Activated CD4-positive, alpha-beta memory T cell treated with anti-CD3 and anti-CD28 coated beads, Interleukin-2, amount 10 ng/mL, durations not matched to agents 7 days and 5 days (primary cell): ENCODE measurements around the gene CCNO. TPM values are rescaled to one million over a fixed set of nuclear protein-coding genes. Genes with fewer than 3 reads are reported as not detected.
A peak's percentile ranks its signal among the peaks of the same experiment; 100 is the strongest.

Source experiments
- CTCF ChIA-PET: fragments of 350-600 bp; sonication (Branson Sonifier 250); formaldehyde crosslinking; loops from one replicate; lab custom pipeline; 2021; ENCODE audit warnings: antibody characterized with exemption, inconsistent platforms; lab: Charles Lee
- POLR2A ChIA-PET: fragments of 350-600 bp; sonication (Branson Sonifier 250); formaldehyde crosslinking; loops from one replicate; lab custom pipeline; 2021; ENCODE audit warnings: antibody characterized with exemption; lab: Charles Lee
- DNase-seq: peaks from one replicate; pipeline ENCODE4 v3.0.0-alpha.2; 2020
- H3K27ac Mint-ChIP-seq: one replicate; pipeline ENCODE4 v1.8.0; 2021; ENCODE audit warnings: mild to moderate bottlenecking, mixed read lengths
- H3K27me3 Mint-ChIP-seq: one replicate; pipeline ENCODE4 v1.8.0; 2021; ENCODE audit warnings: mixed read lengths
- H3K36me3 Mint-ChIP-seq: one replicate; pipeline ENCODE4 v1.8.0; 2021; ENCODE audit warnings: low read depth, mixed read lengths
- H3K4me1 Mint-ChIP-seq: one replicate; pipeline ENCODE4 v1.8.0; 2021; ENCODE audit warnings: mixed read lengths
- H3K4me3 Mint-ChIP-seq: one replicate; pipeline ENCODE4 v1.8.0; 2021; ENCODE audit warnings: mild to moderate bottlenecking, mixed read lengths
- H3K9me3 Mint-ChIP-seq: one replicate; pipeline ENCODE4 v1.8.0; 2021; ENCODE audit warnings: mixed read lengths
- total RNA-seq, 2 experiments: library from RNA; stranded (reverse); gene quantifications; one replicate each; pipeline ENCODE4 v1.2.3, GENCODE V29; 2021

CCNO gene
- total RNA-seq, 2 experiments from 2014 or later, result 0.15 TPM; not detected in 1

DNA sequence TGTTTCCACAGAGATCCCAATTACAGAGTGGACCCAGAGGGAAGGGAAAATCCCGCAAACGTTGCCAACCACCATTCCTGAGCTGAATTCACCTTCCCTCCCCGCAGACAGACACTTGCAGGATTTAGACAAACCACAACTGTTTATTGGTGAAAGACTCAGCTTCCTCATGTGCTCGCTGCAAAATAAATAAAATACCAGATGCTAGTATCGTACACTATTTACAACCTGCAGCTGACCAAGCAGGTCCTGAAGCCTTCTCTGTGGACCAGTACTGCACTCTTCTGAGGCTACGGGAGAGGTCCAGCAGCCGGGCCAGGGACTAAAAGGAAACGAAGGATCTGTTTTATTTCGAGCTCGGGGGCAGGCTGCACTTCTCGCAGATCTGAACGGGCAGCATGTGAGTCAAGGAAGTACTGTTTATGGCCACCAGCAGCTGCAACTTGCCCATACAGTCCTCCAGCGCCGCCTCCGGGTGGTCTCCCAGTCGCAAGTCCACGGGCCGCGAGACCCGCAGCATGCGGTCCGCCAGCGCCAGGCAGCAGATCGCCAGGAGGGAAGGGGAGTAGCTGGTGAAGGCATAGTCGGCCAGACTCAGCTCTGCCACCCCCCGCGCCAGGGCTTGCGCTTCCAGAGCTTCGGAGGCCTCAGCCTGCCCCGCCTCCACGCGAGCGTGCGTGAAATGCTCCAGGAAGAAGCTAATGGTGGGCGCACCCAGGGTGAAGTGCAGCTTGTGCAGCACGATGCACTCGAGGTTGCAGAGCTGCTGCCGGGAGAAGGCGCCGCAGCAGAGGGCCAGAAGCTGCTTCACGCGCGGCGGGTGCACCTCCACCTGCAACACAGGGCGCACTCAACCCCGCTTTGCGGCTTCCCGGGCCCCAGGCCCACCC lies 2.1 kb downstream of the CCNO start:
- Mint-ChIP-seq H3K27me3 (peaks cover 74% of the 10 kb centered on the region), H3K4me3 (peak overlapping the region; percentile 69), H3K27ac (no peak overlapping the region), H3K9me3 (no peaks in the 10 kb centered on the region), H3K4me1 (peaks cover 39% of the 10 kb centered on the region), H3K36me3 (no peaks in the 10 kb centered on the region)
- POLR2A ChIA-PET, result interaction anchor here (0.6 to 1.5 kb wide), 4 partner anchors 62 to 562 kb away, joined by 3 to 4 read pairs (median 3); partner anchors contain the start of genes DHX29 and MTREX
- DNase-seq, result no peak
- CTCF ChIA-PET, result interaction anchor here (0.9 to 3.3 kb wide), 7 partner anchors 11 to 364 kb away, joined by 3 to 19 read pairs (median 4); partner anchors contain the start of genes DHX29 and MTREX

DNA sequence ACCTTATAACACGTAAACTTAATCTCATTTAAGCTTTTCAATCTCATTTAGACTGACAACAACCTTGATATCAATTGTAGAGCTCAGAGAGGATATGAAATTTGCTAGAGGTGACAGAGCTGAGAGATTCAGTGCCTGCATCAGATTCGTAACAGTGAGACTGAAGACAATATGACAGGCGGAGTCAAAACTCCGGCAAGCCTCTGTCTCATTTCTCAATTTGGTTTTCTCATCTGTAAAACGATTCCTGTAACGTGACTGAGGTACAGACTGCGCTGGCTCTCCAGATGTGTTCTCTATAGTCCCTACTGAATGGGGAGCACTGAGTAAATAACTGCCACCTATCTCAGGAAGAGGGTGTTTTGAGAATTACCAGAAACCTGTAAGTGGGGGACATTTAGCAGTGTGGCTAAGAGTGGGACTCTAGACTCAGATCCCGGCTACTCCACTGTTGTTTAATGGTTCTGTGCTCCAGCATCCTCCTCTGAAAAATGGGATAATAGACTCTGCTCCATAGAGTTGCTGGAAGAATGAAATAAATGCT lies 3.2 kb downstream of the CCNO start:
- POLR2A ChIA-PET, result interaction anchor here (1.0 kb wide), 1 partner anchor 9 kb away, joined by 5 read pairs; no protein-coding TSS in a partner anchor
- H3K4me3 Mint-ChIP-seq, result no peak overlapping the region
- peaks cover 80% of the 10 kb centered on the region for H3K27me3 Mint-ChIP-seq
- CTCF ChIA-PET, result interaction anchor here (0.5 to 3.3 kb wide), 4 partner anchors 13 to 1550 kb away, joined by 3 to 19 read pairs (median 3); partner anchors contain the start of genes DHX29 and MTREX
- no peaks in the 10 kb centered on the region for H3K9me3 Mint-ChIP-seq
- H3K36me3 Mint-ChIP-seq, result no peaks in the 10 kb centered on the region
- DNase-seq, result no peak
- peaks cover 44% of the 10 kb centered on the region for H3K4me1 Mint-ChIP-seq
- no peak overlapping the region for H3K27ac Mint-ChIP-seq

DNA sequence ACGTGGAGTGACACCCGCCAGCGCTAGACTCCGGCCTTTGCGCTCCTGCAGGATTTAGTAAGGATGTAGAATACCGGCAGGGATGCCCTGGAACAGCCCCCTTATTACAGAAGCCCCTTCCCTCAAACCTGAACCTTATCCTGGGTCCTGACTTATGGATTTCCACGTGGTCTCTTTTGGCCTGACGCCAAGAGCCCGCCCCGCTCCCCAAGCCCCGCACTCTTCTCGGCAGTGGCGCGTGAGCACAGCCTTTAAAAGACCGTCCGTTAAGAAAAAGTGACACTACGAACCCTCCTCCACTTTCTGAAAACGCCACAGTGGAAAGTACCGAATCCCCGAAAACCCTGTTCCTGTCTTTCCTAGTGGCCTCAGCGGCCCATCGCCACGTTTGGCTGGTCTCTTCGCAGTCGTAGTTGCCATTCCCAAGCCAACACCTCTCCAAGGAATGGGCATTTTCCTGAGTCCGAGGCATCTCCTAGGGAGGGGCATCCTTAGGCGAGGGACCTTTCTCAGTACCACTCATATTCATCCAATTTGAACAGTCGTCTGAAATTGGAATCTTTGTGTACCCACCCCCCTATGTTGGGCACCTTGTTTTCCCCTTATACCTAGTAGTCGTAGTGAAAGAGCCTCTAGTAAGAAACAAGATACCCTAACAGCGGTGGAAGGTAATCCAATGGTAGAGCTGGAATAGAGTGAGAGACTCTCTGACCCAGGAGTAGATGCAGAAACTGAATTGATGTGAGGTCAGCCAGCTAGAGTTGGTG lies 5.6 kb downstream of the CCNO start:
- ChIA-PET POLR2A (no interaction called here), CTCF (interaction anchor here (2.3 kb wide), 1 partner anchor 13 kb away, joined by 6 read pairs; no protein-coding TSS in a partner anchor)
- Mint-ChIP-seq H3K4me3 (peak overlapping the region; percentile 56), H3K9me3 (no peaks in the 10 kb centered on the region), H3K36me3 (peaks cover under 1% of the 10 kb centered on the region), H3K27me3 (peaks cover 88% of the 10 kb centered on the region), H3K27ac (peak overlapping the region; percentile 26), H3K4me1 (peaks cover 49% of the 10 kb centered on the region)
- no peak for DNase-seq

DNA sequence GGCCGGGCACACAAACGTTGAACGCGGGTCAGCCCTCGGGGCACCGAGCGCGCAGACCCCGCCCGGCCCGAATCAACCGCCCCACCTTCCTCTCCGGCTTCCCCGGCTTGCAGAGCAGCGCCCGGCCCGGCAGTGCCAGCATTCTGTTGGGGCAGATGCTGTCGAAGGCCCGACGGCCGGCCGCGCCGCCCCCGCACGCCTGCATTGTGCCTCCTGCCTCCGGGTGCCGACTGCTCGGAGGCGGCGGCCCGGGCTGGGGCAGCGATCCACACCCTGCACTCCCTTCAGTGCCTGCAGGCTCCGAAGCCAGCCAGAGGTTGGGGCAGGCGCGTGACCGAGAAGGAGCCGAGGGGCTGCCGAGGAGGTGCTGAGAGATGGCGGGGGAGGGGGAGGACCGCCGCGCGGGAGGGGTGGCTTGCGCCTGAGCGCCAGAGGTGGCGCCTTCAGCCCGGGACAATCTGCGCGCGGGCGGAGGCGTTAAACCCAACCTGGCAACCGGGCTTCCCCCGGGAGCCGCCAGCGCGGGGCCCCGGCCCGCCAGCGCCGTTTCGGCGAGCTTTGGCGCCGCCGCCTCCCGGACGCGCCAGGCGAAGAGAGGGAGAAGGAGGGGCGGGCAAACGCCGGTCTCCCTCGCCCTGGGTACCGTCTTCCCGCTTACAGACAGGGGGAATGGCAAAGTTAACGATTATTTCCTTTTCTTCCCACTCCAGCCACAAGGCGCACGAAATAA lies 6.3 kb downstream of the CCNO start, which contains the start of gene MCIDAS:
Gene MCIDAS, minus strand, starts transcription at position 382 of the 730 bp plus-strand sequence. Its CDS starts 177 bp downstream, at position 205.
- Mint-ChIP-seq H3K4me1 (peaks cover 48% of the 10 kb centered on the region), H3K27ac (peak within 1 kb of the TSS; percentile 26), H3K36me3 (peaks cover 6% of the 10 kb centered on the region), H3K4me3 (peak within 1 kb of the TSS; percentile 56), H3K27me3 (peaks cover 89% of the 10 kb centered on the region), H3K9me3 (no peaks in the 10 kb centered on the region)
- POLR2A ChIA-PET, result no interaction called here
- CTCF ChIA-PET, result interaction anchor here (1.0 to 4.1 kb wide), 5 partner anchors 7 to 472 kb away, joined by 3 to 19 read pairs (median 4); partner anchors contain the start of gene CCNO
- DNase-seq, result peak; percentile 55

DNA sequence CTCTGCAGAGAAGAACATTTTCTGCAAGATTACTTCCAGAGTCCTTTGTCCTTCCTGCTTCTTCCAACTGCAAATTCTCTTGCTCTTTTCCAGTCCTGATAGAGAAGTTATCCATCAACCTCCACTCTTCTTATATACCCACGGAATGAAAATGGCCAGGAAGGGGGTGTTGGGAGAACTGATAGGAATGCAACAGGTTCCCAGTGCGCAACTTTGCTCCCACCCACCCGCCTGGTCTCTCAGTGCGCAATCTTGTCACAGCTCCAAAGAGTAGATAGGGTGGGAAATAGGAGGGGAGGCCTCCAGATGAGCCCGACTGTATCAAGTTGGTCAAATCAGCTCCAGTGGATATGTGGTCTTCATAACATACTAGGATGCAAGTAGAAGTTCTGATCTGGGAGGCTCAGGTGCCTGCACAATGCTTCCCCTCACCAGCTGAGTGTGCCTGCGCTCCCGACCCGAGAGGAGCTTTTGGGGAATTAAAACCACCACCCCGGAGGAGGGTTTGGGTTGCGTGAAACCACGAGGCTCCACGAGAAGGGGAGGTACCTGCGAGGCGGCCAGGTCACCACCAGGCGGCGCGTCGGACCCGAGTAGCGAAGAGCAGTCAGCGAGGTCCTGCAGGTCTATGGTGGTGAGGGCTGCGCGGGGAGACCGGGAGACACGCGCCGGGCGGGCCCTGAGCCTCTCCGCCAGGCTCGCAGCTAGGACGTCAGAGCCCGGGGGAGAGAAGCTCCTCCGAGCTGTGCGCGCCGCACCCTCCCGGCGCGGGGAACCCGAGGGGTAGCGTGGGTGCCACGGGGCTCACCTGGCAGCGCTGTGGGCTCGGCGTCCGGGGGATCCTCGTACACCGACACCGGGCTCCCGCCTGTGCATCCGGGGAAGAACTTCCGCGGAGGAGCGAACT lies 7.1 kb downstream of the CCNO start:
- CTCF ChIA-PET, result interaction anchor here (1.0 to 4.1 kb wide), 7 partner anchors 8 to 1140 kb away, joined by 3 to 19 read pairs (median 4); partner anchors contain the start of gene CCNO
- H3K27ac Mint-ChIP-seq, result no peak overlapping the region
- H3K27me3 Mint-ChIP-seq, result peaks cover 87% of the 10 kb centered on the region
- H3K9me3 Mint-ChIP-seq, result no peaks in the 10 kb centered on the region
- H3K4me1 Mint-ChIP-seq, result peaks cover 40% of the 10 kb centered on the region
- DNase-seq, result peak; percentile 64
- peak overlapping the region; percentile 56 for H3K4me3 Mint-ChIP-seq
- H3K36me3 Mint-ChIP-seq, result peaks cover 6% of the 10 kb centered on the region
- POLR2A ChIA-PET, result no interaction called here

- Mint-ChIP-seq H3K27me3 (peaks cover 87% of the 10 kb centered on the region), H3K4me3 (peak overlapping the region; percentile 21), H3K4me1 (peaks cover 41% of the 10 kb centered on the region), H3K36me3 (peaks cover 8% of the 10 kb centered on the region), H3K9me3 (no peaks in the 10 kb centered on the region), H3K27ac (no peak overlapping the region)
- DNase-seq, result no peak
- POLR2A ChIA-PET, result no interaction called here
- CTCF ChIA-PET, result interaction anchor here (1.1 to 4.1 kb wide), 3 partner anchors 9 to 19 kb away, joined by 3 to 19 read pairs (median 6); partner anchors contain the start of gene CCNO
These were observed 8.1 kb downstream of the CCNO start for GRCh38 chr5:55225346-55225745.

- CTCF ChIA-PET, result interaction anchor here (0.5 to 4.1 kb wide), 2 partner anchors 10 to 84 kb away, joined by 3 to 19 read pairs; partner anchors contain the start of genes CCNO and MTREX
- Mint-ChIP-seq H3K4me1 (peaks cover 43% of the 10 kb centered on the region), H3K36me3 (peaks cover 8% of the 10 kb centered on the region), H3K9me3 (no peaks in the 10 kb centered on the region), H3K27me3 (peaks cover 88% of the 10 kb centered on the region), H3K27ac (no peak overlapping the region), H3K4me3 (no peak overlapping the region)
- POLR2A ChIA-PET, result no interaction called here
- DNase-seq, result no peak
These were observed 9.6 kb downstream of the CCNO start for GRCh38 chr5:55223812-55224240.

DNA sequence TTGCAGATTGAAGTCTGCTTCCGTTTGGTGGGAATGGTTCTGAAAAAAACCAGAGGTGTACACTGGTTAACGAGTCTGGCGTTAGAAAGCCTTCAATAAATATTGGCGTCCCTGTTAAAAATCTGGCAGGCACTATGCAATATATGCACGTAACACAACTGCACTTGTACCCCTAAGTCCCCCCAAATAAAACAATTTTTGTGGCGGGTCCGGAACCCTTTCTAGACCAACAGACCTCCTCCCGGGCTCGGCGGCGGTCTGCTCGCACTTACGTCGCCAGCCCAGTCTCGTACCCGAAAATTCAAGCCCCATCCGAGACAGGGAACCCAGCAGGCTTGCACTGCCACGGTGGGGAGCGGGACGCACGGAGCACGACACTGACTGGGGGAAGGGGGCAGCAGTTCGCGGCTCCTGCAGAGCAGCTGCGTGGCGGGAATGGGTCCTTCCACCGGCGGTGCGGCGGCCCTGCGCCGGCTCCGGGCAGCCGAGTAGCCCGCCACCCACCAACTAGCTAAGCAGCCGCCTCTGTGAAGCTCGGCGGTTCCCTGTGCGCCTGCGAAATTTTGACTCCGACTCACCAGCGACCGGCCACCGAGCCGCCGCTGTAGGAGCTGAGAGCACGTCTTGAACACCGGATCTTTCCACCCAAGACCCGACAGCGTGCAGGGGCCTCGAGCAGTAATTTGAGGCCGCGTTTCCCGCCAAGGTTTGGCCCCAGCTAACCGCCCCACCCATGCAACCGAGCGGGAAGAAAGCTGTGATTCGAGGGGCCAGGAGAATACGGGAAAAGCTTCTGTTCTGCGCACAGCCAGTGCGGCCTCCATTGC lies 10.2 kb downstream of the CCNO start:
- peaks cover 88% of the 10 kb centered on the region for H3K27me3 Mint-ChIP-seq
- H3K9me3 Mint-ChIP-seq, result no peaks in the 10 kb centered on the region
- no peak overlapping the region for H3K27ac Mint-ChIP-seq
- peak overlapping the region; percentile 17 for H3K4me3 Mint-ChIP-seq
- DNase-seq, result no peak
- peaks cover 43% of the 10 kb centered on the region for H3K4me1 Mint-ChIP-seq
- peaks cover 8% of the 10 kb centered on the region for H3K36me3 Mint-ChIP-seq
- ChIA-PET POLR2A (no interaction called here), CTCF (interaction anchor here (4.1 kb wide), 1 partner anchor 11 kb away, joined by 19 read pairs; the partner anchor contains the start of gene CCNO)

GRCh38 chr5:55222092-55222984 lies 11.1 kb downstream of the CCNO start:
- ChIA-PET CTCF (interaction anchor here (0.7 kb wide), 1 partner anchor 37 kb away, joined by 3 read pairs; no protein-coding TSS in a partner anchor), POLR2A (interaction anchor here (2.1 kb wide), 1 partner anchor 8 kb away, joined by 5 read pairs; no protein-coding TSS in a partner anchor)
- DNase-seq, result no peak
- H3K36me3 Mint-ChIP-seq, result peaks cover 8% of the 10 kb centered on the region
- no peak overlapping the region for H3K27ac Mint-ChIP-seq
- peaks cover 35% of the 10 kb centered on the region for H3K4me1 Mint-ChIP-seq
- H3K9me3 Mint-ChIP-seq, result no peaks in the 10 kb centered on the region
- H3K27me3 Mint-ChIP-seq, result peaks cover 83% of the 10 kb centered on the region
- no peak overlapping the region for H3K4me3 Mint-ChIP-seq
